HEK293 (cell line): ENCODE measurements around the gene RPN2.

Source experiments
- CTCF ChIA-PET: fragments of 350-600 bp; formaldehyde crosslinking; extraction: SDS; loops from one replicate; lab custom pipeline; 2021; ENCODE audit warnings: antibody characterized with exemption; lab: Yijun Ruan, JAX
- POLR2A ChIA-PET: fragments of 300-600 bp; formaldehyde crosslinking; extraction: SDS; loops from one replicate; lab custom pipeline; 2020; ENCODE audit warnings: antibody characterized with exemption, inconsistent platforms; lab: Yijun Ruan, JAX
- H3K27ac ChIP-seq: fragments of 200-500 bp; sonication (Bioruptor generic); 2 replicates; pipeline ENCODE4 v1.5.1; 2014; ENCODE audit warnings: low read depth, low read length, control low read depth, inconsistent platforms; ENCODE audit errors: extremely low read depth
- H3K36me3 ChIP-seq, 2 experiments: fragments of 200-500 bp in 1 of 2; sonication (Bioruptor generic) in 1 of 2; 1 replicate in 1 of 2; 2 replicates in 1 of 2; pipeline ENCODE4 v1.5.1; 2014 to 2017; ENCODE audit warnings: inconsistent platforms in 2 of 2, low read length in 2 of 2; ENCODE audit not compliant: control insufficient read depth in 2 of 2, insufficient read depth in 1 of 2
- H3K4me1 ChIP-seq: fragments of 200-500 bp; sonication (Bioruptor generic); 2 replicates; pipeline ENCODE4 v1.5.1; 2014; ENCODE audit warnings: mild to moderate bottlenecking, low read length, inconsistent platforms; ENCODE audit not compliant: control insufficient read depth, insufficient read depth
- H3K4me3 ChIP-seq: 2 replicates; pipeline ENCODE4 v1.5.1; 2011; ENCODE audit warnings: low read depth, mild to moderate bottlenecking, control low read depth, low read length, moderate library complexity
- H3K9me3 ChIP-seq: fragments of 200-500 bp; sonication (Bioruptor generic); 2 replicates; pipeline ENCODE4 v1.5.1; 2014; ENCODE audit warnings: low read depth, low read length, inconsistent platforms; ENCODE audit not compliant: control insufficient read depth, insufficient read depth
- INSM2 ChIP-seq: fragments of 450-650 bp; formaldehyde crosslinking; IDR thresholded peaks from 2 replicates; pipeline ENCODE4 v1.5.1; 2016; ENCODE audit warnings: missing biosample characterization, missing genetic modification characterization
- KLF7 ChIP-seq: fragments of 450-650 bp; formaldehyde crosslinking; IDR thresholded peaks from 2 replicates; pipeline ENCODE4 v1.5.1; 2016; ENCODE audit warnings: missing biosample characterization, missing genetic modification characterization, borderline replicate concordance
- MEIS1 ChIP-seq: sonication (generic); formaldehyde crosslinking; IDR thresholded peaks from 2 replicates; pipeline ENCODE4 v1.8.1; 2022; ENCODE audit warnings: missing genetic modification reagents, mild to moderate bottlenecking, borderline replicate concordance
- MYNN ChIP-seq: fragments of 450-650 bp; formaldehyde crosslinking; IDR thresholded peaks from 2 replicates; pipeline ENCODE4 v1.5.1; 2016; ENCODE audit warnings: missing biosample characterization, missing genetic modification characterization, borderline replicate concordance
- PRDM1 ChIP-seq: fragments of 450-650 bp; formaldehyde crosslinking; IDR thresholded peaks from 2 replicates; pipeline ENCODE4; 2016; ENCODE audit warnings: missing biosample characterization, missing genetic modification characterization
- PRDM6 ChIP-seq: fragments of 450-650 bp; formaldehyde crosslinking; IDR thresholded peaks from 2 replicates; pipeline ENCODE4 v1.5.1; 2017; ENCODE audit warnings: missing biosample characterization, missing genetic modification characterization
- YY1 ChIP-seq: fragments of 450-650 bp; formaldehyde crosslinking; IDR thresholded peaks from 2 replicates; pipeline ENCODE4 v1.5.1; 2018; ENCODE audit warnings: missing biosample characterization, missing genetic modification characterization
- ZBTB48 ChIP-seq: fragments of 450-650 bp; formaldehyde crosslinking; IDR thresholded peaks from 2 replicates; pipeline ENCODE4 v1.5.1; 2016; ENCODE audit warnings: missing biosample characterization, missing genetic modification characterization
- ZBTB6 ChIP-seq: fragments of 450-650 bp; formaldehyde crosslinking; IDR thresholded peaks from 2 replicates; pipeline ENCODE4 v1.5.1; 2017; ENCODE audit warnings: missing biosample characterization, missing genetic modification characterization
- ZFP37 ChIP-seq: fragments of 450-650 bp; formaldehyde crosslinking; IDR thresholded peaks from 2 replicates; pipeline ENCODE4 v1.5.1; 2016; ENCODE audit warnings: missing biosample characterization, missing genetic modification characterization
- ZNF132 ChIP-seq: fragments of 450-650 bp; formaldehyde crosslinking; IDR thresholded peaks from 2 replicates; pipeline ENCODE4 v1.5.1; 2017; ENCODE audit warnings: missing biosample characterization, missing genetic modification characterization, borderline replicate concordance
- ZNF140 ChIP-seq: fragments of 450-650 bp; formaldehyde crosslinking; IDR thresholded peaks from 2 replicates; pipeline ENCODE4 v1.5.1; 2016; ENCODE audit warnings: missing biosample characterization, missing genetic modification characterization
- ZNF18 ChIP-seq: fragments of 450-650 bp; formaldehyde crosslinking; IDR thresholded peaks from 2 replicates; pipeline ENCODE4 v1.5.1; 2016; ENCODE audit warnings: missing biosample characterization, missing genetic modification characterization
- ZNF214 ChIP-seq: fragments of 450-650 bp; formaldehyde crosslinking; IDR thresholded peaks from 2 replicates; pipeline ENCODE4 v1.5.1; 2017; ENCODE audit warnings: missing biosample characterization, mild to moderate bottlenecking, missing genetic modification characterization, borderline replicate concordance
- ZNF302 ChIP-seq: fragments of 450-650 bp; formaldehyde crosslinking; IDR thresholded peaks from 2 replicates; pipeline ENCODE4 v1.5.1; 2016; ENCODE audit warnings: missing biosample characterization, missing genetic modification characterization, low read depth
- ZNF311 ChIP-seq: fragments of 450-650 bp; formaldehyde crosslinking; IDR thresholded peaks from 2 replicates; pipeline ENCODE4 v1.5.1; 2017; ENCODE audit warnings: missing biosample characterization, missing genetic modification characterization, borderline replicate concordance
- ZNF518A ChIP-seq: fragments of 450-650 bp; formaldehyde crosslinking; conservative IDR thresholded peaks from 2 replicates; pipeline ENCODE4 v1.5.1; 2016; ENCODE audit warnings: low read depth, missing biosample characterization, missing genetic modification characterization
- ZNF664 ChIP-seq: fragments of 450-650 bp; formaldehyde crosslinking; IDR thresholded peaks from 2 replicates; pipeline ENCODE4 v1.5.1; 2016; ENCODE audit warnings: missing biosample characterization, missing genetic modification characterization

The RPN2 gene

GRCh38 chr20:37200926-37201826 lies 22.0 kb downstream of the RPN2 start:
- H3K9me3 ChIP-seq = no peaks in the 10 kb centered on the region
- H3K4me3 ChIP-seq = no peak overlapping the region
- no peaks in the 10 kb centered on the region for H3K4me1 ChIP-seq
- no peak overlapping the region for H3K27ac ChIP-seq
- H3K36me3 ChIP-seq = peaks cover 36 to 88% of the 10 kb centered on the region in 2 experiments
- ChIA-PET CTCF (interaction anchor here (0.6 to 7.0 kb wide), 8 partner anchors 8 to 1129 kb away, joined by 3 to 65 read pairs (median 3); partner anchors contain the start of genes MROH8 and RPN2), POLR2A (no interaction called here)
- peak; percentile 85 for TF ChIP-seq ZNF664 (tag by site-specific recombination)
- no peak for TF ChIP-seq YY1 (tag by site-specific recombination)
- peak; percentile 74 for TF ChIP-seq ZNF18
- TF ChIP-seq ZNF132 (tag by site-specific recombination) = no peak
- no peak for TF ChIP-seq ZBTB6

- H3K27ac ChIP-seq = no peak overlapping the region
- POLR2A ChIA-PET = no interaction called here
- H3K4me3 ChIP-seq = no peak overlapping the region
- H3K4me1 ChIP-seq = no peaks in the 10 kb centered on the region
- CTCF ChIA-PET = interaction anchor here (0.7 to 7.0 kb wide), 4 partner anchors 10 to 492 kb away, joined by 3 to 65 read pairs (median 5); partner anchors contain the start of genes MROH8 and RPN2
- H3K9me3 ChIP-seq = no peaks in the 10 kb centered on the region
- TF ChIP-seq ZNF140 (tag by site-specific recombination) = no peak
- TF ChIP-seq ZNF302 (tag by site-specific recombination) = no peak
- TF ChIP-seq ZBTB48 = no peak
- TF ChIP-seq MEIS1 (CRISPR knock-in tag) = no peak
- TF ChIP-seq ZNF311 (tag by site-specific recombination) = no peak
- no peak for TF ChIP-seq ZNF214 (tag by site-specific recombination)
- TF ChIP-seq ZFP37 = no peak
- TF ChIP-seq MYNN = no peak
- no peak for TF ChIP-seq KLF7
- peaks cover 39 to 89% of the 10 kb centered on the region in 2 experiments for H3K36me3 ChIP-seq
Observed at GRCh38 chr20:37201827-37202162, 22.7 kb downstream of the RPN2 start.

GRCh38 chr20:37202267-37202943 lies 23.3 kb downstream of the RPN2 start:
- Histone ChIP-seq H3K27ac (no peak overlapping the region), H3K4me1 (no peaks in the 10 kb centered on the region), H3K4me3 (no peak overlapping the region), H3K36me3 (peaks cover 42 to 89% of the 10 kb centered on the region in 2 experiments), H3K9me3 (no peaks in the 10 kb centered on the region)
- POLR2A ChIA-PET = no interaction called here
- CTCF ChIA-PET = interaction anchor here (0.6 to 7.0 kb wide), 18 partner anchors 9 to 332 kb away, joined by 3 to 65 read pairs (median 4); no protein-coding TSS in a partner anchor
- TF ChIP-seq ZNF518A (tag by site-specific recombination) = no peak
- TF ChIP-seq PRDM6 = peak; percentile 70
- peak; percentile 84 for TF ChIP-seq PRDM1 (tag by site-specific recombination)
- TF ChIP-seq INSM2 (tag by site-specific recombination) = peak; percentile 61; the same call in 1 of the 2 replicates
